Measurements from ENCODE around the gene PACSIN1. TPM values are rescaled to one million over a fixed set of nuclear protein-coding genes. Genes with fewer than 3 reads are reported as not detected.

PACSIN1 gene
- total and polyA plus RNA-seq, 10 of the 15 experiments (the other 5 are each of a cell fraction or from before 2014, with no cell fraction given): 0.50 to 9.4 (median 2.8) TPM

DNA sequence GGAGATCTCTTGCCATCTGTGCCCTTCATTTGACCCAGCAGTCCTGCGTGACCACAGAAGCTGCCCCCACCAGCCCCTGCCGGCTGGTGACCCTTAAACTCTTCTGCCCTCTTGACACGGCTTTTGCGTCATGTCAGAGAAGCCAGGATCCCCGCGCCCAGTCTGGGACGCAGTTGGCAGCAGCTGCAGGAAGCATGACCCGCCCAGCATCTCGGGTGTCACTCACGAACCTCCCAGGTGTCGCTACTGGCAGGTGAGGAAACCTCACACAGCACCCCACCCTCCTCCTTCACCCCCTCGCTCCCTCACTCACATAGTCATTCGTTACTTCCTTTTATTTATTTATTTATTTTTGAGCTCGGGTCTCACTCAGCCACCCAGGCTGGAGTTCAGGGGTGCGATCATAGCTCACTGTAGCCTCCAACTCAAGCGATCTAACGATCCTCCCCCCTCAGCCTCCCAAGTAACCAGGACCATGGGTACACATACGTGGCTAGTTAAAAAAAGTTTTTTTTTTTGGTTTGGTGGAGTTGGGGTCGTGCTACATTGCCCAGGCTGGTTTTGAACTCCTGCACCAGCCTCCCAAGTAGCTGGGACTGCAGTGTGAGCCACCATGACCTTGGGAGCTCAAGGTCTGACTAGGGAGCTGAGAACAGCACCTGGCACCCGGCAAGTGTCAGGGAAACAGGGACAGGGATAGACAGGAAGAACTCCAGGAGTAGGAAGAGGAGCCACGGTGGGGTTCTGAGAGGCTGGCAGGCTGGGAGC is 104.4 kb downstream of the PACSIN1 start:
- no peak for DNase-seq (ENCODE audit: low read depth, low spot score)
- no peak overlapping the region for H2AFZ ChIP-seq (ENCODE audit: control insufficient read depth, low read depth, low read length)

DNA sequence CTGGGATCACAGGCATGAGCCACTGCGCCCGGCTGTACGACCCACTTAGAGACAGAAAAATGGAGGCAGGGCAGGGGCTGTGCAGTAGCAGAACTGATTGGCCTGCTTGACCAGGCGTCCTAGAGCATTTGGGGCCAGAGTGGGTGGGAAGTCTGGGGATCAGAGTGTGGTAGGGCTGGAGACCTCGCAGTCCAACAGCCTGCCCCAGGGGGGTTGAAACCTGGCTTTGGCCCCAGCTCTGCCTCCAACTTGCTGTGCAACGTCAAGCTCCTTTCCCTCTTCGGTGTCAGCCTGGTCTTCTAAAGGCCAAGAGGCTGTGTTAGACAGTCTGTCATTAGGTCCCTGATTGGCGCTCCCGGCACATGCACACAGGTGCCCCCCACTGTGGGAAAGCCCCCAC is 105.5 kb downstream of the PACSIN1 start:
- Histone ChIP-seq H2AFZ (ENCODE audit: control insufficient read depth, low read depth, low read length) (no peak overlapping the region), H3K36me3 (ENCODE audit: control insufficient read depth in 2 of 2, insufficient read depth in 2 of 2, low read length in 1 of 2) (no peaks in the 10 kb centered on the region), H3K4me2 (ENCODE audit: control insufficient read depth, insufficient read depth) (no peak overlapping the region), H3K4me3 (no peak overlapping the region), H3K79me2 (ENCODE audit: control insufficient read depth, insufficient read depth, low read length) (no peaks in the 10 kb centered on the region), H3K9ac (ENCODE audit: control insufficient read depth, insufficient read depth, low read length) (no peak overlapping the region), H3K27ac (ENCODE audit: control insufficient read depth, insufficient read depth) (no peak overlapping the region), H3K4me1 (ENCODE audit: control insufficient read depth, insufficient read depth, low read length) (no peaks in the 10 kb centered on the region), H3K9me3 (replicated peaks; ENCODE audit: control insufficient read depth, insufficient read depth, low read length) (no peaks in the 10 kb centered on the region), H3K27me3 (replicated peaks in 1 of 2; ENCODE audit: control insufficient read depth in 2 of 2, insufficient read depth in 2 of 2, low read length in 1 of 2) (no peaks in the 10 kb centered on the region), H4K20me1 (ENCODE audit: control insufficient read depth, insufficient read depth) (no peaks in the 10 kb centered on the region)
- in situ Hi-C loops (cut with MboI) (no loop called here), intact Hi-C loops (cut with micrococcal nuclease; ENCODE audit: unreplicated experiment) (no loop called here)
- BruUV-seq (replicated peaks): no TSS peak
- 79% methylated on average over 9 of the region's 9 CpGs for WGBS (ENCODE audit: insufficient coverage, insufficient replicate concordance, low lambda C conversion rate, missing lambda C conversion rate)
- ChIA-PET POLR2A (interaction anchor here (0.6 kb wide), 1 partner anchor 731 kb away, joined by 7 read pairs; no protein-coding TSS in a partner anchor), CTCF (interaction anchor here (0.5 kb wide), 1 partner anchor 397 kb away, joined by 3 read pairs; no protein-coding TSS in a partner anchor), RAD21 (ENCODE audit: unreplicated experiment) (no interaction called here), SMC1A (ENCODE audit: uncharacterized antibody, unreplicated experiment) (no interaction called here)
- no peak; the same call in 2 of the 3 replicates for ATAC-seq
- FAIRE-seq: no peak
- TF ChIP-seq KAT2A (conservative IDR thresholded peaks at IDR 0.05; ENCODE audit: control insufficient read depth, low read depth, low read length) (no peak), POLR2A (IDR thresholded peaks at IDR 0.05; ENCODE audit: low read depth, low read length) (0 out of 2 replicates have a peak, but pooled peaks have one; percentile 0)
- no peak for DNase-seq (ENCODE audit: low read depth, low spot score)

More for the DNA sequence above, 104.4 kb downstream of the PACSIN1 start:
- Histone ChIP-seq H3K9me3 (replicated peaks; ENCODE audit: control insufficient read depth, insufficient read depth, low read length) (no peaks in the 10 kb centered on the region), H3K27ac (ENCODE audit: control insufficient read depth, insufficient read depth) (no peak overlapping the region), H3K4me2 (ENCODE audit: control insufficient read depth, insufficient read depth) (no peak overlapping the region), H3K4me1 (ENCODE audit: control insufficient read depth, insufficient read depth, low read length) (no peaks in the 10 kb centered on the region), H3K4me3 (no peak overlapping the region), H3K27me3 (replicated peaks in 1 of 2; ENCODE audit: control insufficient read depth in 2 of 2, insufficient read depth in 2 of 2, low read length in 1 of 2) (no peaks in the 10 kb centered on the region), H4K20me1 (ENCODE audit: control insufficient read depth, insufficient read depth) (no peaks in the 10 kb centered on the region), H3K79me2 (ENCODE audit: control insufficient read depth, insufficient read depth, low read length) (no peaks in the 10 kb centered on the region), H3K36me3 (ENCODE audit: control insufficient read depth in 2 of 2, insufficient read depth in 2 of 2, low read length in 1 of 2) (no peaks in the 10 kb centered on the region), H3K9ac (ENCODE audit: control insufficient read depth, insufficient read depth, low read length) (no peak overlapping the region)
- in situ Hi-C loops (cut with MboI): no loop called here
- intact Hi-C loops (cut with micrococcal nuclease; ENCODE audit: unreplicated experiment): no loop called here
- ChIA-PET RAD21 (ENCODE audit: unreplicated experiment) (interaction anchor here (1.2 kb wide), 1 partner anchor 110 kb away, joined by 3 read pairs; no protein-coding TSS in a partner anchor), SMC1A (ENCODE audit: uncharacterized antibody, unreplicated experiment) (no interaction called here), CTCF (no interaction called here), POLR2A (interaction anchor here (0.5 kb wide), 1 partner anchor 189 kb away, joined by 5 read pairs; no protein-coding TSS in a partner anchor)
- FAIRE-seq (no peak), ATAC-seq (no peak)
- WGBS (ENCODE audit: insufficient coverage, insufficient replicate concordance, low lambda C conversion rate, missing lambda C conversion rate): 58% methylated on average over 21 of the region's 21 CpGs
- BruUV-seq (replicated peaks): no TSS peak
- no peak for TF ChIP-seq NR2C2 (IDR thresholded peaks at IDR 0.05; ENCODE audit: borderline replicate concordance, control insufficient read depth, insufficient read length, low read depth)

Data from GM12878 (cell line).